Left ventricle myocardium inferior (tissue), 1 donor: ENCODE data around the gene COL5A2. TPM values are rescaled to one million over a fixed set of nuclear protein-coding genes. Genes with fewer than 3 reads are reported as not detected.
A peak's percentile ranks its signal among the peaks of the same experiment; 100 is the strongest.

Experiments
- DNase-seq: peaks from one replicate; pipeline ENCODE4 v3.0.0-alpha.2; 2020
- H3K27ac ChIP-seq: fragments of 200-600 bp; replicated peaks from 2 replicates; pipeline ENCODE4 v1.8.0; 2021
- H3K27me3 ChIP-seq: fragments of 200-600 bp; 2 replicates; pipeline ENCODE4 v1.8.0; 2021; ENCODE audit warnings: low read depth
- H3K36me3 ChIP-seq: fragments of 200-600 bp; 2 replicates; pipeline ENCODE4 v1.8.0; 2021
- H3K4me1 ChIP-seq: fragments of 200-600 bp; 2 replicates; pipeline ENCODE4 v1.8.0; 2021
- H3K4me3 ChIP-seq: fragments of 200-600 bp; 2 replicates; pipeline ENCODE4 v1.8.0; 2021; ENCODE audit warnings: mild to moderate bottlenecking, moderate library complexity
- H3K9me3 ChIP-seq: fragments of 200-600 bp; replicated peaks from 2 replicates; pipeline ENCODE4 v1.8.0; 2021
- CTCF ChIP-seq: fragments of 200-600 bp; IDR thresholded peaks from 2 replicates; pipeline ENCODE4 v1.8.0; 2021; ENCODE audit warnings: antibody characterized with exemption, mild to moderate bottlenecking, borderline replicate concordance
- intact Hi-C: fragments of 100-400 bp; cut with micrococcal nuclease; formaldehyde crosslinking; loops from one replicate; pipeline ENCODE4 v1.11.0; 2022
- total RNA-seq: library from RNA; stranded (reverse); fragmentation: NEBNext Ultra II Directional; extraction: Animal tissue kit (Norgen Biotek cat#: 25700); gene quantifications from one replicate; pipeline ENCODE4 v1.2.1, GENCODE V29; 2021
- donor health status: DM: no; HTN: yes; CAD: no; lungs with severe emphysema.

The COL5A2 gene
- total RNA-seq, 1 donor from 2014 or later, result 9.3 TPM

GRCh38 chr2:189096769-189097447 lies 82.7 kb downstream of the COL5A2 start:
- Histone ChIP-seq H3K9me3 (no peaks in the 10 kb centered on the region), H3K27me3 (no peaks in the 10 kb centered on the region), H3K27ac (no peak overlapping the region), H3K4me3 (no peak overlapping the region), H3K4me1 (peaks cover 37% of the 10 kb centered on the region), H3K36me3 (peaks cover 4% of the 10 kb centered on the region)
- DNase-seq, result no peak
- intact Hi-C loops, result no loop called here
- TF ChIP-seq CTCF, result no peak

- intact Hi-C loops, result no loop called here
- no peak for TF ChIP-seq CTCF
- no peak overlapping the region for H3K27ac ChIP-seq
These were observed 84.5 kb downstream of the COL5A2 start for GRCh38 chr2:189095101-189095500.

GRCh38 chr2:189092936-189093335 lies 86.6 kb downstream of the COL5A2 start:
- Histone ChIP-seq H3K27ac (peak overlapping the region; percentile 66), H3K9me3 (no peaks in the 10 kb centered on the region), H3K36me3 (peaks cover 13% of the 10 kb centered on the region), H3K27me3 (no peaks in the 10 kb centered on the region), H3K4me1 (peaks cover 37% of the 10 kb centered on the region), H3K4me3 (no peak overlapping the region)
- peak; percentile 25 for DNase-seq
- intact Hi-C loops, result loop anchor here (5.0 kb wide), 1 partner anchor 319 kb away; no protein-coding TSS in a partner anchor
- TF ChIP-seq CTCF, result no peak

More at GRCh38 chr2:189095101-189095500, 84.5 kb downstream of the COL5A2 start:
- Histone ChIP-seq H3K4me3 (no peak overlapping the region), H3K9me3 (no peaks in the 10 kb centered on the region), H3K4me1 (peaks cover 37% of the 10 kb centered on the region), H3K27me3 (no peaks in the 10 kb centered on the region), H3K36me3 (peaks cover 7% of the 10 kb centered on the region)
- no peak for DNase-seq

- H3K4me3 ChIP-seq, result no peak overlapping the region
- peaks cover 9% of the 10 kb centered on the region for H3K36me3 ChIP-seq
- no peaks in the 10 kb centered on the region for H3K9me3 ChIP-seq
- H3K27me3 ChIP-seq, result no peaks in the 10 kb centered on the region
- H3K27ac ChIP-seq, result peak overlapping the region; percentile 66
- peaks cover 29% of the 10 kb centered on the region for H3K4me1 ChIP-seq
- no peak for DNase-seq
- no peak for TF ChIP-seq CTCF
- intact Hi-C loops, result loop anchor here (5.0 kb wide), 1 partner anchor 321 kb away; no protein-coding TSS in a partner anchor
These were observed 88.3 kb downstream of the COL5A2 start for GRCh38 chr2:189091253-189091652.

- Histone ChIP-seq H3K36me3 (peaks cover 11% of the 10 kb centered on the region), H3K4me1 (peaks cover 18% of the 10 kb centered on the region), H3K27me3 (no peaks in the 10 kb centered on the region), H3K4me3 (no peak overlapping the region), H3K9me3 (no peaks in the 10 kb centered on the region), H3K27ac (no peak overlapping the region)
- no peak for DNase-seq
- no peak for TF ChIP-seq CTCF
- intact Hi-C loops, result no loop called here
These were observed 90.9 kb downstream of the COL5A2 start for GRCh38 chr2:189088591-189089205.
